Liver (tissue), 3 donors: ENCODE data around the gene ASCC1.

ENCODE experiments used
- CTCF ChIP-seq: fragments of 150-350 bp; IDR thresholded peaks from 2 replicates; pipeline ENCODE4 v1.5.1; 2017; ENCODE audit warnings: improper control_type of control experiment, low read depth, low read length; ENCODE audit not compliant: missing input control
- GABPA ChIP-seq, 2 donors: IDR thresholded peaks in 1 of 2; conservative IDR thresholded peaks in 1 of 2; 2 replicates each; pipeline ENCODE4 v1.6.1; 2016; ENCODE audit warnings: antibody characterized with exemption in 2 of 2, mild to moderate bottlenecking in 1 of 2, moderate library complexity in 1 of 2
- REST ChIP-seq: IDR thresholded peaks from 2 replicates; pipeline ENCODE4 v1.6.1; 2016; ENCODE audit warnings: antibody characterized with exemption, mild to moderate bottlenecking
- donor health status: healthy.
- donor health status: healthy.

GRCh38 chr10:72049969-72050781 is 165.9 kb downstream of the ASCC1 start:
- TF ChIP-seq REST (no peak), CTCF (no peak), GABPA (IDR thresholded peaks at IDR 0.05 in 1 of 2, conservative IDR thresholded peaks at IDR 0.05 in 1 of 2) (no peak)
